Measurements from ENCODE around the gene PAIP2.
A peak's percentile ranks its signal among the peaks of the same experiment; 100 is the strongest.
"Not testable (repeated sequence)": the region's sequence is repeated elsewhere in the genome, so short reads cannot be mapped to it uniquely, and the experiment has no call there.

Gene PAIP2

GRCh38 chr5:139379626-139380449 lies 38.2 kb downstream of the PAIP2 start:
- DNase-seq, result no peak

GRCh38 chr5:139381837-139382761 lies 40.4 kb downstream of the PAIP2 start:
- no peak for DNase-seq

GRCh38 chr5:139382807-139383206 lies 41.2 kb downstream of the PAIP2 start:
- DNase-seq, result no peak

GRCh38 chr5:139383275-139383992 lies 41.8 kb downstream of the PAIP2 start, which contains the start of gene SLC23A1:
SLC23A1 (minus strand) TSS chr5:139383297; CDS start chr5:139383253, 44 bp downstream.
- DNase-seq, result no peak

GRCh38 chr5:139383993-139384590 lies 42.4 kb downstream of the PAIP2 start:
- DNase-seq, result no peak

- DNase-seq, result no peak
These were observed 43.0 kb downstream of the PAIP2 start for GRCh38 chr5:139384591-139385051.

- no peak for DNase-seq
These were observed 43.7 kb downstream of the PAIP2 start for GRCh38 chr5:139385061-139386049.

GRCh38 chr5:139386050-139386438 lies 44.4 kb downstream of the PAIP2 start:
- no peak for DNase-seq

GRCh38 chr5:139386956-139387355 lies 45.3 kb downstream of the PAIP2 start:
- not testable (repeated sequence) for DNase-seq

GRCh38 chr5:139387611-139388197 lies 46.0 kb downstream of the PAIP2 start:
- DNase-seq, result no peak

- no peak for DNase-seq
These were observed 46.7 kb downstream of the PAIP2 start for GRCh38 chr5:139388198-139388821.

GRCh38 chr5:139389701-139390638 lies 48.3 kb downstream of the PAIP2 start, which contains the start of gene MZB1:
MZB1 (minus strand) TSS chr5:139389913; CDS start chr5:139389856, 57 bp downstream.
- peak; percentile 39 to 47 for DNase-seq

GRCh38 chr5:139390639-139391569 lies 49.2 kb downstream of the PAIP2 start:
- DNase-seq, result no peak

- DNase-seq, result no peak
These were observed 50.1 kb downstream of the PAIP2 start for GRCh38 chr5:139391570-139392323.

- DNase-seq, result no peak
These were observed 50.6 kb downstream of the PAIP2 start for GRCh38 chr5:139392324-139392677.

GRCh38 chr5:139392678-139393496 lies 51.2 kb downstream of the PAIP2 start:
- DNase-seq, result peak; percentile 74 to 84

Measured in stimulated activated CD4-positive, alpha-beta T cell treated with anti-CD3 and anti-CD28 coated beads, Interleukin-2, amount 100 ng/mL, for 48 hours (primary cell).